Skeletal muscle tissue (tissue), 4 donors: Measurements from ENCODE around the gene KPNA2. TPM values are rescaled to one million over a fixed set of nuclear protein-coding genes. Genes with fewer than 3 reads are reported as not detected.
A peak's percentile ranks its signal among the peaks of the same experiment; 100 is the strongest.
"Not testable (repeated sequence)": the region's sequence is repeated elsewhere in the genome, so short reads cannot be mapped to it uniquely, and the experiment has no call there.

Experiments used
- H3K27ac ChIP-seq: one replicate; pipeline ENCODE4 v1.7.0; 2013; ENCODE audit warnings: mild to moderate bottlenecking, low read depth, low read length, inconsistent platforms
- H3K27me3 ChIP-seq, 3 donors: one replicate each; pipeline ENCODE4 v1.7.0; 2013; ENCODE audit warnings: low read length in 3 of 3; ENCODE audit not compliant: control insufficient read depth in 3 of 3, insufficient read depth in 3 of 3
- H3K36me3 ChIP-seq, 3 donors: one replicate each; pipeline ENCODE4 v1.7.0; 2013; ENCODE audit warnings: low read length in 3 of 3; ENCODE audit not compliant: control insufficient read depth in 3 of 3, insufficient read depth in 3 of 3
- H3K4me1 ChIP-seq, 3 donors: one replicate each; pipeline ENCODE4 v1.7.0; 2013; ENCODE audit warnings: low read length in 3 of 3, mild to moderate bottlenecking in 3 of 3; ENCODE audit not compliant: control insufficient read depth in 3 of 3, insufficient read depth in 3 of 3
- H3K4me3 ChIP-seq, 3 donors: one replicate each; pipeline ENCODE4 v1.7.0; 2013; ENCODE audit warnings: low read length in 3 of 3
- H3K9ac ChIP-seq, 3 donors: one replicate each; pipeline ENCODE4 v1.7.0; 2013; ENCODE audit warnings: low read length in 3 of 3, mild to moderate bottlenecking in 3 of 3, moderate library complexity in 2 of 3, low read depth in 1 of 3
- H3K9me3 ChIP-seq, 3 donors: one replicate each; pipeline ENCODE4 v1.7.0; 2013; ENCODE audit warnings: low read length in 3 of 3; ENCODE audit not compliant: control insufficient read depth in 3 of 3
- total RNA-seq: library from RNA; depleted of rRNA; stranded (reverse); fragments of >200 nt; gene quantifications from one replicate; pipeline ENCODE4 v1.2.3, GENCODE V29; 2014
- donor health status: Osteomylitis.

Gene KPNA2
- total RNA-seq, 1 donor from 2014 or later: 31.3 TPM

DNA sequence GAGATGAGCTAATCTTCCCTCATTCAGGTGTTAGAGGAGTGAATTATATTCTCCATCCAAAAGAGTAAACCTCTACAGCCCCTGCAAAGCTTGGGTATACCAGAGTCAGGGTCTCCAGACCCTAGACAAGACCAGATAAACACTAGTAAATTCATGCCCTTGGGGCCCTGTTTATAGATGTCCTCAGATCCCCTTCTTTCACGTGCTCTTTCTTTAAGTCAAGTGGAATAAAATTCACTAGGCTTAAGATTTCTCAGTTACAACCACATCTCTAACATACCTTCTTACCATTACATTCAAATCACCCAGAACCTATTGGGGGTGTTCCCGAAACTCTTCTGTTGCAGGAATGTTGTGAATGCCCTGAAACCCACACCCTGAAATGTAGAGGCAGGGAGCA is 37.1 kb upstream of the KPNA2 start:
- H3K27me3 ChIP-seq: no peaks in the 10 kb centered on the region
- no peaks in the 10 kb centered on the region for H3K36me3 ChIP-seq
- no peak overlapping the region for H3K4me3 ChIP-seq
- H3K9ac ChIP-seq: no peak overlapping the region
- no peak overlapping the region for H3K27ac ChIP-seq
- H3K9me3 ChIP-seq: no peaks in the 10 kb centered on the region
- H3K4me1 ChIP-seq: peaks cover 10 to 14% (median 12%) of the 10 kb centered on the region in 3 donors

DNA sequence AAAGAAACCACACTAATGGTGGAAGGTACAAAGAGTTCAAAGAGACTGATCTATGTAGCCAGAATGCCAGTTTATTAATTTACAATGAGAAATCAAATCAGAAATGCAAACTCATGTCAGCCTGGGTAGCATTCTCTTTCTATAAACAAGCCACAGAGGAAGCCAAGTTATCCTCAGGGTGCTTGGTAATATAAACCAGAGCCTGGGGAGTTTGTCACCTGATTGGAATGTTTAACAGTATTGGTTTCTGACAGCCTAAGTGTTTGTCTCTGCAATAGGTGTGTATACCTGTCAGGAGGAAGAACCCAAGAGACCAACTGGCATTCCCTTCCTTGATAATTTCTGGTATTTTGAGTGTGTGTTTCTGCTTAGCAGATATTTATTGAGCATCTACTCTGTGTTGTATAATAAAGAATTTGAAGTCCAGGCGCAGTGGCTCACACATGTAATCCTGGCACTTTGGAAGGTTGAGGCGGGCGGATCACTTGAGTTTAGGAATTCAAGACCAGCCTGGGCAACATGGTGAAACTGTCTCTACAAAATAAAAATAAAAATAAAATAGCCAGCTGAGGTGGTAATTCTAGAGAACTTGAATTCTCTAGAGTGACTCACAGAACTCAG is 36.1 kb upstream of the KPNA2 start:
- Histone ChIP-seq H3K9me3 (no peaks in the 10 kb centered on the region), H3K27ac (no peak overlapping the region), H3K4me3 (no peak overlapping the region), H3K36me3 (no peaks in the 10 kb centered on the region), H3K4me1 (peaks cover 7 to 10% (median 8%) of the 10 kb centered on the region in 3 donors), H3K27me3 (no peaks in the 10 kb centered on the region), H3K9ac (no peak overlapping the region)

DNA sequence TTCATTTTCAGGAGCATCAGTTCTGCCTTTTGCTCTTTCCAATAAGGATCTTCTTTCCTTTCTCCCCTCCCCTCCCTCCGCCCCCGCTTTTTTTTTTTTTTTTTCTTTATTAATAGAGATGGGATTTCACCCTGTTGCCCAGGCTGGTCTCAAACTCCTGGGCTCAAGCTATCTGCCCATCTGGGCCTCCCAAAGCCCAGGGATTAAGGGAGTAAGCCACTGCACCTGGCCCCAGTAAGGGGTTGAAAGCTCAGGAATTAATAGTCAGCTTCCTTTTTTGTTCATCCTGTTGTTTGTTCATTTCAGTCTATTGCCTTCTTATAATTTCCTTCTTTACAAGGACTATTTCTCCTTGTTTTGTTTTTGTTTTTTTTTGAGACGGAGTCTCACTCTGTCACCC is 31.3 kb upstream of the KPNA2 start:
- Histone ChIP-seq H3K4me1 (no peaks in the 10 kb centered on the region), H3K9me3 (no peaks in the 10 kb centered on the region), H3K4me3 (no peak overlapping the region), H3K36me3 (no peaks in the 10 kb centered on the region), H3K27me3 (no peaks in the 10 kb centered on the region), H3K27ac (no peak overlapping the region), H3K9ac (no peak overlapping the region)

DNA sequence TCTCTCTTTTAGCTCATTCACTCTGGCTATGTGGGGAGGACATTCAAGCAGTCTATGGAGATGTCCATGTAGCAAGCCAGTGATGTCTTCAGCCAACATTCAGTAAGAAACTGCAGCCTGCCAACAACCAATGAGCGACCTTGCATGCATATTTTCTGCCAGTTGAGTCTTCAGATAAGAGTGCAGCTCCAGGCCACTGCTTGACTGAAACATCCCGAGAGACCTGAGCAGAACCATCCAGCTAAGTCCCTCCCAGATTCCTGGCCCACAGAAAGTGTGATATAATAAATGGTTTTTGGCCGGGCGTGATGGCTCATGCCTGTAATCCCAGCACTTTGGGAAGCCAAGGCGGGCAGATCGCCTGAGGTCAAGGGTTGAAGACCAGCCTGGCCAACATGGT is 28.7 kb upstream of the KPNA2 start:
- H3K4me3 ChIP-seq: no peak overlapping the region

DNA sequence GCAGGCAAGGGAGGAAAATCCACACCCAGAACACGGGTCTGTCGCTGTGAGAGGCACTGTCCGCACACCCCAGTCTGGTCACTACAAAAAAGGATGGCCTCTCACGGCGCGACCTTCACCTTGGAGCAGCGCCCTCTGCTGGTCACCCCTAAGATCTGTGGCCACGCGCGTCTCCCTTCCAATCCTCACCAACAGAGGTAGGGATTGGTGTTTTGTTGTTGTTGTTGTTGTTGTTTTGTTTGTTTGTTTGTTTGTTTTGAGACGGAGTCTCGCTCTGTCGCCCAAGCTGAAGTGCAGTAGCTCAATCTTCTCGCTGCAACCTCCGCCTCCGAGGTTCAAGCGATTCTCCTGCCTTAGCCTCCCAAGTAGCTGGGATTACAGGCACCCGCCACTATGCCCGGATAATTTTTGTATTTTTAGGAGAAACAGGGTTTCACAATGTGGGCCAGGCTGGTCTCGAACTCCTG is 24.3 kb upstream of the KPNA2 start:
- Histone ChIP-seq H3K9ac (no peak overlapping the region), H3K27ac (no peak overlapping the region), H3K4me3 (no peak overlapping the region), H3K4me1 (peaks cover 0 to 2% (median 0%) of the 10 kb centered on the region in 3 donors), H3K36me3 (no peaks in the 10 kb centered on the region), H3K27me3 (no peaks in the 10 kb centered on the region), H3K9me3 (no peaks in the 10 kb centered on the region)

More for the DNA sequence above, 28.7 kb upstream of the KPNA2 start:
- Histone ChIP-seq H3K27me3 (no peaks in the 10 kb centered on the region), H3K36me3 (no peaks in the 10 kb centered on the region), H3K9ac (no peak overlapping the region), H3K27ac (no peak overlapping the region), H3K9me3 (no peaks in the 10 kb centered on the region), H3K4me1 (peaks cover 0 to 2% (median 0%) of the 10 kb centered on the region in 3 donors)

DNA sequence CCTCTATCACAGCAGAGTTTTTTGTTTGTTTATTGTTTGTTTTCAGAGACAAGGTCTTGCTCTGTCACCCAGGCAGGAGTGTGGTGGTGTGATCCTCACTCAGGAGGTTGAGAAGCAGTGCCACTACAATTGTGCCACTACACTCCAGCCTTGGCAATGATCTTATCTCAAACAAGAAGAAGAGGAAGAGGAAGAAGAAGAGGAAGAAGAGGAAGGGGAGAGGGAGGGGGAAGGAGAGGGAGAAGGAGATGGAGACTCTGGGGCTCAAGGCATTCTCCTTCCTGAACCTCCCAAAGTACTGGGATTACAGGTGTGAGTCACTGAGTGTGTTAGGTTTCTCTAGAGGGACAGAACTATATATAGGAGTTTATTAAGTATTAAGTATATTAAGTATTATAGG is 22.1 kb upstream of the KPNA2 start:
- no peaks in the 10 kb centered on the region for H3K27me3 ChIP-seq
- H3K27ac ChIP-seq: no peak overlapping the region
- H3K36me3 ChIP-seq: no peaks in the 10 kb centered on the region
- H3K9me3 ChIP-seq: no peaks in the 10 kb centered on the region
- no peak overlapping the region for H3K4me3 ChIP-seq
- H3K9ac ChIP-seq: no peak overlapping the region
- peaks cover 0 to 2% (median 0%) of the 10 kb centered on the region in 3 donors for H3K4me1 ChIP-seq

DNA sequence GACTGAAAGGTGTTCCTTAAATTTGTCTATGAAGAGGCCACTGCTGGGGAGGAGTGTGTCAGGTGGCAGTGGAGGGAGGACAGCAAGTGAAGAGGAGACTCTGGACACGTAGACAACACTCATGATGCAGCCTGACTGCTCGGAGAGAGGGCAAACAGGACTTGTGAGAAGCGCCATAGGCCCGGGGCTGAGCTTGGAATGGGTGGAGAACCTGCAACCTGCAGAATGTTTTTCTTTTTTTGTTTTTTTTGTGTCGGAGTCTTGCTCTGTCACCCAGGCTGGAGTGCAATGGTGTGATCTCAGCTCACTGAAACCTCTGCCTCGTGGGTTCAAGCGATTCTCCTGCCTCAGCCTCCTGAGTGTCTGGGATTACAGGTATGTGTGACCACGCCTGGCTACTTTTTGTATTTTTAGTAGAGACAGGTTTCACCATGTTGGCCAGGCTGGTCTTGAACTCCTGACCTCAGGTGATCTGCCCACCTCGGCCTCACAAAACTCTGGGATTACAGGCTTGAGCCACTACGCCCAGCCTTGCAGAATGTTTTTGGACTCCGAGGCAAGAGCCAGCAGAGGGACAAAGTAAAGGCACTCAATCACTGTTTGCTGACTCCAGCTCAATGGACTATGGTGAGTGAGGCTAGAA is 20.3 kb upstream of the KPNA2 start:
- Histone ChIP-seq H3K27me3 (no peaks in the 10 kb centered on the region), H3K36me3 (no peaks in the 10 kb centered on the region), H3K4me3 (no peak overlapping the region), H3K27ac (no peak overlapping the region), H3K4me1 (peaks cover 0 to 2% (median under 1%) of the 10 kb centered on the region in 3 donors), H3K9ac (no peak overlapping the region), H3K9me3 (no peaks in the 10 kb centered on the region)

DNA sequence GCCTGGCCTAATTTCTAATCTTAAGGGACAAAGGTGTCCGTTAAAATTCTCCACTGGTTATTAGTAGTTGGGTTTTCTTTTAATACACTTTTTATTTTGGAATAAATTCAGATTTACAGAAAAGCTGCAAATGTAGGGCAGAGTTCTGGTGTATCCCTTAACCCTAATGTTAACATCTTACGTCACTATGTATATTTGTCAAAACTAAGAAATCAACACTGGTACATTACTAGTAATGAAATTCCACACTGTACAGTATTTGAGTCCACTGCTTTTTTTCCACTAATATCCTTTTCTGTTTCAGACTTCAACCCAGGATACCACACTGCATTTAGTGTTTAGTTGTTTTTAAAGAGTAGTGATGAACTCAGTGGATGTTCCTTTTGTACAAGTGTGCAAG is 18.7 kb upstream of the KPNA2 start:
- H3K9me3 ChIP-seq: no peaks in the 10 kb centered on the region
- no peak overlapping the region for H3K4me3 ChIP-seq
- no peaks in the 10 kb centered on the region for H3K36me3 ChIP-seq
- no peak overlapping the region for H3K9ac ChIP-seq
- no peaks in the 10 kb centered on the region for H3K27me3 ChIP-seq
- peaks cover 4 to 7% (median 4%) of the 10 kb centered on the region in 3 donors for H3K4me1 ChIP-seq
- H3K27ac ChIP-seq: no peak overlapping the region

DNA sequence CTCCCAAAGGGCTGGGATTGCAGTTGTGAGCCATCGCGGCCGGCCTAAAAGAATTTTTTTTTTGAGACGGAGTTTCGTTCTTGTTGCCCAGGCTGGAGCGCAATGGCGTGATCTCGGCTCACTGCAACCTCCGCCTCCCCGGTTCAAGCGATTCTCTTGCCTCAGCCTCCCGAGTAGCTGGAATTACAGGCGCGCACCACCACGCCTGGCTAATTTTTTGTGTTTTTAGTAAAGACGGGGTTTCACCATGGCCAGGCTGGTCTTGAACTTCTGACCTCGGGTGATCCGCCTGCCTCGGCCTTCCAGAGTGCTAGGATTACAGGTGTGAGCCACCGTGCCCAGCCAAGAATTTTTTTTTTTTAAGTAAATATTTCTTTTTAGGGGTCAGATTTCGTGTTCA is 17.0 kb upstream of the KPNA2 start:
- H3K9ac ChIP-seq, H3K36me3 ChIP-seq, H3K9me3 ChIP-seq, H3K4me3 ChIP-seq, H3K4me1 ChIP-seq, H3K27me3 ChIP-seq, H3K27ac ChIP-seq: not testable (repeated sequence)

DNA sequence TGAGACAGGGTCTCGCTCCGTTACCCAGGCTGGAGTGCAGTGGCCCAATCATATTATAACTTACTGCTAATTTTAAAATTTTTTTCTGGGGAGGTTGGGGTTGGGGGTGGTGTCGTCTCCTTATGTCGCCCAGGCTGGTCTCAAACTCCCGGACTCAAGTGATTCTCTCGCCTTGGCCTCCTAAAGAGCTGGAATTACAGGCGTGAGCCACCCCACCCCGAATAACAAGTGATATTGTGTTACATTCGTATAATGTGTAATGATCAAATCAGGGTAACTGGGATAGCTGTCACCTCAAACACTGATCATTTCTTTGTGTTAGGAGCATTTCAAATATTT is 16.2 kb upstream of the KPNA2 start:
- no peaks in the 10 kb centered on the region for H3K36me3 ChIP-seq
- H3K27me3 ChIP-seq: no peaks in the 10 kb centered on the region
- no peaks in the 10 kb centered on the region for H3K9me3 ChIP-seq
- H3K9ac ChIP-seq: no peak overlapping the region
- H3K4me1 ChIP-seq: peaks cover 4 to 7% (median 4%) of the 10 kb centered on the region in 3 donors
- peak overlapping the region in 1 of 3 donors; percentile 91 for H3K4me3 ChIP-seq
- peak overlapping the region; percentile 83 for H3K27ac ChIP-seq
